ENCODE measurements around the gene PEX11G. TPM values are rescaled to one million over a fixed set of nuclear protein-coding genes. Genes with fewer than 3 reads are reported as not detected.
A peak's percentile ranks its signal among the peaks of the same experiment; 100 is the strongest.

Gene PEX11G
- total and polyA plus RNA-seq, 2 donors, result 3.3 to 4.8 TPM

DNA sequence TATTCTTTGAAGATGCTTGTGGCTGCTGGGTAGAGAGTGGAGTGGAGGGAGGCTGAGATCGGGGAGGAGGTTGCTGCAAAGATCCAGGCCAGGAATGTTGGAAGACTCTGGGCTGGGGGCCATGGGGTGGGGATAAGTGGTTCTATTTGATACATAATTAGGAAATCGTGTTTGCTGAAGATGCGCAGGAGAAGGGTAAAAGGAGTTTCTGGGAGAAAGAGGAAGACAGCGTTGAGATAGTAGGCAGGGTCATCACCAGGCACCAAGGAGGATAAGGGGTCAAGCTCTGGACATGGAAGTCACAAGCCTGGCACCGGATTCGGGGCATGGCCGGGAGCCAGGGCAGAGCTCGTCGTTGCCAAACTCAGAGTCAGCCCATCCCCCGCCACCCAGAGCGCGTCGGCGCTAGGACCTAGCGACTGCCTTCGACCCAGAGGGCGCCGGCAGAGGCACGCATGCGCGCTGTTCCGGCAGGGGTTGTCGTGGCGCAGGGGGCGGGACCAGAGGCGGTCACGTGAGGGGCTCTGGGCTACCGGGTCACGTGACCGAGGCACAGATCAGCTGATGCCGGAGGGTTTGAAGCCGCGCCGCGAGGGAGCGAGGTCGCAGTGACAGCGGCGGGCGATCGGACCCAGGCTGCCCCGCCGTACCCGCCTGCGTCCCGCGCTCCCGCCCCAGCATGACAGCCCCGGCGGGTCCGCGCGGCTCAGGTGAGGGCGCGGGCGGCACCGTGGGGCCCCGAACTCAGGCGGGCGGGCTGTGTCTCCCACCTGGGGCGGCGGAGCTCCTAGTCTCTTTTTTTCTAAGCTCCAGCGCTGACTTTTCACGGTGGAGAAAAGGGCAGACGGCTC is 33.5 kb upstream of the PEX11G start, which contains the start of gene MCOLN1:
Gene MCOLN1 (plus strand): TSS at position 553 of the 851 bp plus-strand sequence. CDS start 127 bp downstream, at position 680.
- H3K27ac ChIP-seq (ENCODE audit: low read depth in 1 of 2, low read length in 1 of 2), result no peak within 1 kb of the TSS
- DNase-seq (ENCODE audit: low read depth in 6 of 9, low spot score in 9 of 9), result peak; percentile 86 to 99 (median 98)
- H3K4me3 ChIP-seq (ENCODE audit: low read length in 2 of 2), result peak within 1 kb of the TSS; percentile 63 to 74
- H3K27me3 ChIP-seq (ENCODE audit: control insufficient read depth in 2 of 2, insufficient read depth in 1 of 2, low read length in 1 of 2), result peaks cover 0 to 7% of the 10 kb centered on the region in 2 donors
- H3K36me3 ChIP-seq (ENCODE audit: control insufficient read depth in 2 of 2, insufficient read depth in 2 of 2, low read length in 1 of 2), result peaks cover 12% of the 10 kb centered on the region in 2 donors
- H3K9me3 ChIP-seq (ENCODE audit: control insufficient read depth in 2 of 2, insufficient read depth in 1 of 2, low read length in 1 of 2), result no peaks in the 10 kb centered on the region
- H3K4me1 ChIP-seq (ENCODE audit: control insufficient read depth in 2 of 2, insufficient read depth in 2 of 2, low read length in 2 of 2), result peaks cover 10 to 17% of the 10 kb centered on the region in 2 donors
- 1% methylated on average over 65 of the region's 65 CpGs for WGBS

DNA sequence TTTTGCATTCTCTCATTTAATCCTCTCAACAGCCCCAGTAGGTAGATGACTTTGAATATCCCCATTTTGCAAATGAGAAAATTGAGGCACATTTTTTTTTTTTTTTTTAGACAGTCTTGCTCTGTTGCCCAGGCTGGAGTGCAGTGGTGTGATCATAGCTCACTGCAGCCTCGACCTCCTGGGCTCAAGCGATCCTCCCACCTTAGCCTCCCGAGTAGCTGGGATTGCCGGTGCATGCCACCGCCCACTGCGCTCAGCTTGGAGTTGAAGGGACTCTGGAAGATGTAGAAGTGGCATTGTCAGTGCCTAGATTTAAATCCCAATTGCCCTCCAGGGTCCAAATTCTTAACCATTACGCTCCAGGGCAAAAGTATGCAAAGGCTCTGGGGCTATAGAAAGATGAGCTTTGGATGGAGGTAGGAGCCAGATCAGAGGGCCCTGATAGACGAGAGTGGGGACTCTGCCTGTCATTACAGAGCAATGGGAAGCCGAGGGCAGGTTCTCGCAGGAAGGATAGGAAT is 32.8 kb upstream of the PEX11G start:
- H3K27me3 ChIP-seq (ENCODE audit: control insufficient read depth in 2 of 2, insufficient read depth in 1 of 2, low read length in 1 of 2), result peaks cover 0 to 12% of the 10 kb centered on the region in 2 donors
- DNase-seq (ENCODE audit: low read depth in 6 of 9, low spot score in 9 of 9), result no peak
- no peak overlapping the region for H3K27ac ChIP-seq (ENCODE audit: low read depth in 1 of 2, low read length in 1 of 2)
- peaks cover 8 to 12% of the 10 kb centered on the region in 2 donors for H3K36me3 ChIP-seq (ENCODE audit: control insufficient read depth in 2 of 2, insufficient read depth in 2 of 2, low read length in 1 of 2)
- H3K4me1 ChIP-seq (ENCODE audit: control insufficient read depth in 2 of 2, insufficient read depth in 2 of 2, low read length in 2 of 2), result peaks cover 13 to 21% of the 10 kb centered on the region in 2 donors
- WGBS, result 64% methylated on average over 10 of the region's 10 CpGs
- H3K9me3 ChIP-seq (ENCODE audit: control insufficient read depth in 2 of 2, insufficient read depth in 1 of 2, low read length in 1 of 2), result no peaks in the 10 kb centered on the region
- H3K4me3 ChIP-seq (ENCODE audit: low read length in 2 of 2), result no peak overlapping the region

- Histone ChIP-seq H3K9me3 (ENCODE audit: control insufficient read depth in 2 of 2, insufficient read depth in 1 of 2, low read length in 1 of 2) (no peaks in the 10 kb centered on the region), H3K36me3 (ENCODE audit: control insufficient read depth in 2 of 2, insufficient read depth in 2 of 2, low read length in 1 of 2) (peaks cover 5 to 7% of the 10 kb centered on the region in 2 donors), H3K4me1 (ENCODE audit: control insufficient read depth in 2 of 2, insufficient read depth in 2 of 2, low read length in 2 of 2) (peaks cover 17 to 27% of the 10 kb centered on the region in 2 donors), H3K27me3 (ENCODE audit: control insufficient read depth in 2 of 2, insufficient read depth in 1 of 2, low read length in 1 of 2) (peaks cover 0 to 20% of the 10 kb centered on the region in 2 donors), H3K27ac (ENCODE audit: low read depth in 1 of 2, low read length in 1 of 2) (no peak overlapping the region), H3K4me3 (ENCODE audit: low read length in 2 of 2) (no peak overlapping the region)
- 98% methylated on average over 51 of the region's 51 CpGs for WGBS
- DNase-seq (ENCODE audit: low read depth in 6 of 9, low spot score in 9 of 9), result no peak
Observed at GRCh38 chr19:7520131-7521051, 31.6 kb upstream of the PEX11G start.

DNA sequence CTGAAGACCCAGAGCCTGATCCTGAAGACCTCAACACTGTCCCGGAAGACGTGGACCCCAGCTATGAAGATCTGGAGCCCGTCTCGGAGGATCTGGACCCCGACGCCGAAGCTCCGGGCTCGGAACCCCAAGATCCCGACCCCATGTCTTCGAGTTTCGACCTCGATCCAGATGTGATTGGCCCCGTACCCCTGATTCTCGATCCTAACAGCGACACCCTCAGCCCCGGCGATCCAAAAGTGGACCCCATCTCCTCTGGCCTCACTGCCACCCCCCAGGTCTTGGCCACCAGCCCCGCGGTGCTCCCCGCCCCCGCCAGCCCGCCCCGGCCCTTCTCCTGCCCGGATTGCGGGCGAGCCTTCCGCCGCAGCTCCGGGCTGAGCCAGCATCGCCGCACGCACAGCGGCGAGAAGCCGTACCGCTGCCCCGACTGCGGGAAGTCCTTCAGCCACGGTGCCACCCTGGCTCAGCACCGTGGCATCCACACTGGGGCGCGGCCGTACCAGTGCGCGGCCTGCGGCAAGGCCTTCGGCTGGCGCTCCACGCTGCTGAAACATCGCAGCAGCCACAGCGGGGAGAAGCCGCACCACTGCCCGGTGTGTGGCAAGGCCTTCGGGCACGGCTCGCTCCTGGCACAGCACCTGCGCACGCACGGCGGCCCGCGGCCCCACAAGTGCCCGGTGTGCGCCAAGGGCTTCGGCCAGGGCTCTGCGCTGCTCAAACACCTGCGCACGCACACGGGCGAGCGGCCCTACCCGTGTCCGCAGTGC is 30.7 kb upstream of the PEX11G start:
- H3K27ac ChIP-seq (ENCODE audit: low read depth in 1 of 2, low read length in 1 of 2), result no peak overlapping the region
- no peak overlapping the region for H3K4me3 ChIP-seq (ENCODE audit: low read length in 2 of 2)
- 98% methylated on average over 74 of the region's 74 CpGs for WGBS
- H3K27me3 ChIP-seq (ENCODE audit: control insufficient read depth in 2 of 2, insufficient read depth in 1 of 2, low read length in 1 of 2), result peaks cover 3 to 25% of the 10 kb centered on the region in 2 donors
- H3K36me3 ChIP-seq (ENCODE audit: control insufficient read depth in 2 of 2, insufficient read depth in 2 of 2, low read length in 1 of 2), result peaks cover 2 to 5% of the 10 kb centered on the region in 2 donors
- DNase-seq (ENCODE audit: low read depth in 6 of 9, low spot score in 9 of 9), result no peak
- peaks cover 17 to 27% of the 10 kb centered on the region in 2 donors for H3K4me1 ChIP-seq (ENCODE audit: control insufficient read depth in 2 of 2, insufficient read depth in 2 of 2, low read length in 2 of 2)
- H3K9me3 ChIP-seq (ENCODE audit: control insufficient read depth in 2 of 2, insufficient read depth in 1 of 2, low read length in 1 of 2), result no peaks in the 10 kb centered on the region

DNA sequence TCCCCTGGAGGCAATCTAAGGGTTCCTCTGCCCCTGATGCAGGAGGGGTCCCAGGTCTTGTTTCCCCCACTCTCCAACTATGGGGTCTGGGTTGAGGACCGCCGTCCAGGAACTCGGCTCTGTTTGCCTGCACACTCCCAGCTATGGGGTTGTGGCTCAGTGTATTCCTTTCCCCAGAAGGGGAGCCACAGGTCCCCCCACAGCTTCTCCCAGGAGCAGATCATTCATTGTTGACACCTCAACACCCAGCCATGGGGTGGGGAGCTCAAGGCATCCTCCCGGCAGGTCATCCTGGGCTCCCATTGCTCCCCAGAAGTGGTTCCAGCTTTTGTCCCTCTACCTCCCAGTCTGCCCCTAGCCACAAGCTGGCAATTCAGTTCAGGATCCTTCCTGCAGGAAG is 28.0 kb upstream of the PEX11G start:
- H3K36me3 ChIP-seq (ENCODE audit: control insufficient read depth in 2 of 2, insufficient read depth in 2 of 2, low read length in 1 of 2), result peaks cover 0 to 5% of the 10 kb centered on the region in 2 donors
- 92% methylated on average over 4 of the region's 4 CpGs for WGBS
- DNase-seq (ENCODE audit: low read depth in 6 of 9, low spot score in 9 of 9), result no peak
- peaks cover 3 to 31% of the 10 kb centered on the region in 2 donors for H3K27me3 ChIP-seq (ENCODE audit: control insufficient read depth in 2 of 2, insufficient read depth in 1 of 2, low read length in 1 of 2)
- H3K4me3 ChIP-seq (ENCODE audit: low read length in 2 of 2), result peak overlapping the region; percentile 50 to 66
- H3K27ac ChIP-seq (ENCODE audit: low read depth in 1 of 2, low read length in 1 of 2), result peak overlapping the region in 1 of 2 donors; percentile 38
- H3K4me1 ChIP-seq (ENCODE audit: control insufficient read depth in 2 of 2, insufficient read depth in 2 of 2, low read length in 2 of 2), result peaks cover 7 to 14% of the 10 kb centered on the region in 2 donors
- H3K9me3 ChIP-seq (ENCODE audit: control insufficient read depth in 2 of 2, insufficient read depth in 1 of 2, low read length in 1 of 2), result no peaks in the 10 kb centered on the region

DNA sequence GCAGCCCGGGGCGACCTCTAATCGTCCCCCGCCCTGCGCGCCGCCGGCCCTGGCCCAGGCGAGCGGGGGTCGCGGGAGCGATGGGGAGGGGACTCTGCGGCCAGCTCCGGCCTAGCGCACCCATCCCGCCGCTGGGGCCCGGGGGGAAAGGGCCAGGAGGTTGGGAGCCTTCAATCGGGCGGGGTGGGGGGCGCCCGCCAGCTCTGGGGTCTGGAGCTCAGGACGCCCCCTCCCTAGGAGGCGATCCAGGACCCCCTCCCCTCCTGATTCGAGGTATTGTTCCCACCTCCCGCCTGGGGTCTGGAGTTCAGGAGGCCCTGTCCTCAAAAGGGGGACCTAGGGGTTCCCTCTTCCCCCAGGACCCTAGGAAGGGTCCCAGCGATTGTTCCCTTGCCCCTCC is 27.5 kb upstream of the PEX11G start:
- 5% methylated on average over 28 of the region's 28 CpGs for WGBS

GRCh38 chr19:7515645-7516151 is 26.9 kb upstream of the PEX11G start, which contains the start of gene ZNF358:
TSS of gene ZNF358 (plus strand) at chr19:7516103. CDS start at chr19:7519243, 3,140 bp downstream.
- Histone ChIP-seq H3K27me3 (ENCODE audit: control insufficient read depth in 2 of 2, insufficient read depth in 1 of 2, low read length in 1 of 2) (peaks cover 3 to 31% of the 10 kb centered on the region in 2 donors), H3K27ac (ENCODE audit: low read depth in 1 of 2, low read length in 1 of 2) (peak within 1 kb of the TSS; percentile 45 to 76), H3K9me3 (ENCODE audit: control insufficient read depth in 2 of 2, insufficient read depth in 1 of 2, low read length in 1 of 2) (no peaks in the 10 kb centered on the region), H3K4me3 (ENCODE audit: low read length in 2 of 2) (peak within 1 kb of the TSS; percentile 50 to 66), H3K36me3 (ENCODE audit: control insufficient read depth in 2 of 2, insufficient read depth in 2 of 2, low read length in 1 of 2) (peaks cover 0 to 5% of the 10 kb centered on the region in 2 donors), H3K4me1 (ENCODE audit: control insufficient read depth in 2 of 2, insufficient read depth in 2 of 2, low read length in 2 of 2) (peaks cover 7 to 11% of the 10 kb centered on the region in 2 donors)
- WGBS, result 2% methylated on average over 33 of the region's 33 CpGs
- DNase-seq (ENCODE audit: low read depth in 6 of 9, low spot score in 9 of 9), result peak in 1 of 9 donors; percentile 49

More for the DNA sequence above, 27.5 kb upstream of the PEX11G start:
- Histone ChIP-seq H3K27ac (ENCODE audit: low read depth in 1 of 2, low read length in 1 of 2) (no peak overlapping the region), H3K9me3 (ENCODE audit: control insufficient read depth in 2 of 2, insufficient read depth in 1 of 2, low read length in 1 of 2) (no peaks in the 10 kb centered on the region), H3K36me3 (ENCODE audit: control insufficient read depth in 2 of 2, insufficient read depth in 2 of 2, low read length in 1 of 2) (peaks cover 0 to 5% of the 10 kb centered on the region in 2 donors), H3K4me1 (ENCODE audit: control insufficient read depth in 2 of 2, insufficient read depth in 2 of 2, low read length in 2 of 2) (peaks cover 7 to 11% of the 10 kb centered on the region in 2 donors), H3K27me3 (ENCODE audit: control insufficient read depth in 2 of 2, insufficient read depth in 1 of 2, low read length in 1 of 2) (peaks cover 3 to 31% of the 10 kb centered on the region in 2 donors), H3K4me3 (ENCODE audit: low read length in 2 of 2) (peak overlapping the region; percentile 50 to 66)
- DNase-seq (ENCODE audit: low read depth in 6 of 9, low spot score in 9 of 9), result no peak

DNA sequence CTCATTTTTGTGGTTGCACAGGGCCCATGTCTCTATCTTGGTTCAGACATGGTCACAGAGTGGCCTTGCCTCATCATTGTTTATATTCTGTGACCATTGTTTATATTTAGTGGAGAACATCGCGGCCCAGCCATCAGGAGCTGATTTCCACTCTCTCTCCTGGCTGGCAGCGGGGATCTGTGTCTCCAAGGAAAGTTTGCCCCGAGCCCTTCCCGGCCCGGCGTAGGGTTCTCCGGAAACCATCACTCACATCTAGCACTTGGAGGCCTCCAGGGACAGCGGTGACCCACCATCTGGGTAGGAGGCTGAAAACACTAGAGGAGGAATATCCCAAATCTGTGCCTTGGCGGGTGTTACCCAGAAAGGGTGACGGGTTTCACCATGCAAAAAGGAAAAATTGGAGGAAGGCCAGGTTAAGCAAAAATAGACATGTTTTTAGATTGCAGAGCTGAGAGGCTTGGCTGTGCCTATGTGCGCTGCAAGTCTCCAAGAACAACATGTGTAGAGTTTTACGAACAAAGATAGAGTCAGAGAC is 26.3 kb upstream of the PEX11G start:
- WGBS, result 92% methylated on average over 13 of the region's 13 CpGs
- no peak overlapping the region for H3K4me3 ChIP-seq (ENCODE audit: low read length in 2 of 2)
- peaks cover 7 to 11% of the 10 kb centered on the region in 2 donors for H3K4me1 ChIP-seq (ENCODE audit: control insufficient read depth in 2 of 2, insufficient read depth in 2 of 2, low read length in 2 of 2)
- H3K27ac ChIP-seq (ENCODE audit: low read depth in 1 of 2, low read length in 1 of 2), result peak overlapping the region; percentile 33 to 45
- DNase-seq (ENCODE audit: low read depth in 6 of 9, low spot score in 9 of 9), result no peak
- H3K36me3 ChIP-seq (ENCODE audit: control insufficient read depth in 2 of 2, insufficient read depth in 2 of 2, low read length in 1 of 2), result peaks cover 0 to 5% of the 10 kb centered on the region in 2 donors
- H3K27me3 ChIP-seq (ENCODE audit: control insufficient read depth in 2 of 2, insufficient read depth in 1 of 2, low read length in 1 of 2), result peaks cover 3 to 31% of the 10 kb centered on the region in 2 donors
- H3K9me3 ChIP-seq (ENCODE audit: control insufficient read depth in 2 of 2, insufficient read depth in 1 of 2, low read length in 1 of 2), result no peaks in the 10 kb centered on the region
